SU-DHL-6 (cell line): ENCODE measurements around the gene GPR15.

Source experiments
- CTCF ChIP-seq: fragments of 200-600 bp; sonication (generic); IDR thresholded peaks from one replicate; pipeline ENCODE4 v1.5.1; 2017; ENCODE audit warnings: antibody characterized with exemption, mild to moderate bottlenecking, low read length, moderate library complexity; ENCODE audit not compliant: insufficient read depth, poor library complexity, severe bottlenecking
- EZH2phosphoT487 ChIP-seq: fragments of 200-600 bp; sonication (generic), shearing (Covaris generic); conservative IDR thresholded peaks from 2 replicates; pipeline ENCODE4 v1.6.1; 2018; ENCODE audit warnings: mild to moderate bottlenecking, antibody characterized with exemption, low read length, moderate library complexity, mixed read lengths

- no peak for TF ChIP-seq CTCF
- TF ChIP-seq EZH2phosphoT487 = no peak
These were observed 33.5 kb downstream of the GPR15 start for GRCh38 chr3:98565237-98565643.
